K562 (cell line): ENCODE results near the gene RARRES1.

Experiments
- CTCF ChIP-seq, 3 experiments: IDR thresholded peaks in 2 of 3; conservative IDR thresholded peaks in 1 of 3; 2 replicates each; pipeline ENCODE4 v1.5.1; 2011 to 2012; ENCODE audit warnings: low read length in 3 of 3, mild to moderate bottlenecking in 3 of 3, control low read depth in 2 of 3, improper control_type of control experiment in 1 of 3, inconsistent platforms in 1 of 3, low read depth in 1 of 3, mixed read lengths in 1 of 3, moderate library complexity in 1 of 3; ENCODE audit not compliant: insufficient read depth in 2 of 3
- FOS ChIP-seq: IDR thresholded peaks from 3 replicates; pipeline ENCODE4 v1.6.1; 2011; ENCODE audit not compliant: insufficient read length; ENCODE audit errors: extremely low read depth
- NR2F6 ChIP-seq: fragments of 450-650 bp; formaldehyde crosslinking; IDR thresholded peaks from 2 replicates; pipeline ENCODE4 v1.4.0; 2020; ENCODE audit warnings: mild to moderate bottlenecking
- POLR2A ChIP-seq: fragments of 450-650 bp; conservative IDR thresholded peaks from 2 replicates; pipeline ENCODE4 v1.6.1; 2016
- POLR2AphosphoS5 ChIP-seq: IDR thresholded peaks from 2 replicates; pipeline ENCODE4 v1.6.1; 2011; ENCODE audit warnings: mild to moderate bottlenecking, low read depth, low read length, moderate library complexity; ENCODE audit not compliant: control insufficient read depth, insufficient read depth
- SIX5 ChIP-seq, 2 experiments: IDR thresholded peaks; 2 replicates each; pipeline ENCODE4 v1.6.1; 2011; ENCODE audit warnings: low read length in 2 of 2, borderline replicate concordance in 1 of 2, low read depth in 1 of 2, mild to moderate bottlenecking in 1 of 2, moderate library complexity in 1 of 2; ENCODE audit not compliant: insufficient read depth in 1 of 2
- TCF7 ChIP-seq: sonication (generic); IDR thresholded peaks from 2 replicates; pipeline ENCODE4 v1.6.1; 2016; ENCODE audit warnings: antibody characterized with exemption, borderline replicate concordance
- TF ChIP-seq, protein P1 (sequence below): sonication (generic); formaldehyde crosslinking; IDR thresholded peaks from 2 replicates; pipeline ENCODE4 v1.8.1; 2023; ENCODE audit warnings: mild to moderate bottlenecking, missing genetic modification reagents

DNA sequence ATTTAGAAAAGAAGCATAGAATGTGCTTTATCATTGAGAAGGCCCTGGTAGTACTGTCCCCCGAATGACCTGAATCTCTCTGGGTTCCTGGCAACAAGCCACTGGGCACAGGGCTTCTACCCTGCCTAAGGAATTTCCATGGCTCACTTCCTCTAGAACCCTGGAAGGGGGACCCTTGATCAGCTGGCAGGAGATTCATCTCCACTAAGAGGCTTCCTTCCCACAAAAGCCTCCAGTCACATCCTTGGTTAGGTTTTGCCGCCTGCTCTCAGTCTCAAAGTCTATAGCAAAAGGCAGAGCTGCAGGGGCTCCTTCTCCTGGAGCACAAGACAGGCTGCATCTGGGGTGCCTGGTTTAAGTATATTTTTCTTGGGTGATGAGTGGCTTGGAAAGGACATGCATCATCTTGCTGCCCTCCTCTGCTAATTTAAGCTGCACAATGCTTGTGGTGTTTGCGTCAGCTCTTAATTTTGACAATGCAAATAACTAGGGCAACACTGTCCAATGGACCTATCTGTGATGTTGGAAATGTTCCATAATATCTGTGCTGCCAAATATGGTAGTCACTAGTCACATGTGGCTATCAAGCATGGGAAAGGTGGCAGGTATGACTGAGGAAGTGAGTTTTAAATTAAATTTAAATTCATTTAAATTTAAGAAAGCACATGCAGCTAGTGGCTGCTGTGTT is 33.4 kb upstream of the RARRES1 start:
- no peak for TF ChIP-seq CTCF (IDR thresholded peaks at IDR 0.05 in 2 of 3, conservative IDR thresholded peaks at IDR 0.05 in 1 of 3; ENCODE audit: insufficient read depth in 2 of 3, low read depth in 1 of 3, low read length in 3 of 3)
- TF ChIP-seq FOS: no peak
- TF ChIP-seq, protein P1, sequence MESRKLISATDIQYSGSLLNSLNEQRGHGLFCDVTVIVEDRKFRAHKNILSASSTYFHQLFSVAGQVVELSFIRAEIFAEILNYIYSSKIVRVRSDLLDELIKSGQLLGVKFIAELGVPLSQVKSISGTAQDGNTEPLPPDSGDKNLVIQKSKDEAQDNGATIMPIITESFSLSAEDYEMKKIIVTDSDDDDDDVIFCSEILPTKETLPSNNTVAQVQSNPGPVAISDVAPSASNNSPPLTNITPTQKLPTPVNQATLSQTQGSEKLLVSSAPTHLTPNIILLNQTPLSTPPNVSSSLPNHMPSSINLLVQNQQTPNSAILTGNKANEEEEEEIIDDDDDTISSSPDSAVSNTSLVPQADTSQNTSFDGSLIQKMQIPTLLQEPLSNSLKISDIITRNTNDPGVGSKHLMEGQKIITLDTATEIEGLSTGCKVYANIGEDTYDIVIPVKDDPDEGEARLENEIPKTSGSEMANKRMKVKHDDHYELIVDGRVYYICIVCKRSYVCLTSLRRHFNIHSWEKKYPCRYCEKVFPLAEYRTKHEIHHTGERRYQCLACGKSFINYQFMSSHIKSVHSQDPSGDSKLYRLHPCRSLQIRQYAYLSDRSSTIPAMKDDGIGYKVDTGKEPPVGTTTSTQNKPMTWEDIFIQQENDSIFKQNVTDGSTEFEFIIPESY (CRISPR knock-in tag): no peak
- no peak for TF ChIP-seq POLR2A
- TF ChIP-seq POLR2AphosphoS5: no peak
- no peak for TF ChIP-seq SIX5 (IDR thresholded peaks at IDR 0.05; ENCODE audit: borderline replicate concordance in 1 of 2, insufficient read depth in 1 of 2, low read depth in 1 of 2, low read length in 2 of 2)
- no peak for TF ChIP-seq TCF7
- TF ChIP-seq NR2F6 (CRISPR knock-in tag): no peak
